BJ (cell line): Measurements from ENCODE around the gene MBD5. TPM values are rescaled to one million over a fixed set of nuclear protein-coding genes. Genes with fewer than 3 reads are reported as not detected.

Experiments
- CTCF ChIA-PET: fragments of 350-600 bp; formaldehyde crosslinking; extraction: SDS; loops from one replicate; lab custom pipeline; 2021; ENCODE audit warnings: antibody characterized with exemption, inconsistent platforms; lab: Yijun Ruan, JAX
- POLR2A ChIA-PET: fragments of 300-600 bp; sonication (Branson Sonifier 250); formaldehyde crosslinking; extraction: SDS; loops from one replicate; lab custom pipeline; 2021; ENCODE audit warnings: antibody characterized with exemption; lab: Charles Lee
- DNase-seq: peaks from one replicate; pipeline ENCODE4 v3.0.0-alpha.2; 2011; ENCODE audit warnings: low read depth
- H3K27me3 ChIP-seq: 2 replicates; pipeline ENCODE4 v1.6.0; 2011; ENCODE audit warnings: low read length; ENCODE audit not compliant: control insufficient read depth, insufficient read depth
- H3K36me3 ChIP-seq: 2 replicates; pipeline ENCODE4 v1.5.1; 2011; ENCODE audit warnings: low read length; ENCODE audit not compliant: control insufficient read depth, insufficient read depth
- H3K4me3 ChIP-seq: 2 replicates; pipeline ENCODE4 v1.5.1; 2011; ENCODE audit warnings: low read depth, mild to moderate bottlenecking, control low read depth, low read length
- CTCF ChIP-seq: IDR thresholded peaks from 2 replicates; pipeline ENCODE4 v1.5.1; 2011; ENCODE audit warnings: low read depth, mild to moderate bottlenecking, control low read depth, inconsistent platforms, low read length, moderate library complexity; ENCODE audit not compliant: insufficient read depth
- polyA plus RNA-seq: library from polyadenylated mRNA; depleted of rRNA; stranded (reverse); fragments of >200 nt; gene quantifications from 2 replicates; pipeline ENCODE4 v1.2.3, GENCODE V29; 2011

The MBD5 gene
- polyA plus RNA-seq, 1 experiment, result 20.4 TPM

- no peak for TF ChIP-seq CTCF
- ChIA-PET POLR2A (no interaction called here), CTCF (no interaction called here)
- no peaks in the 10 kb centered on the region for H3K27me3 ChIP-seq
- no peaks in the 10 kb centered on the region for H3K36me3 ChIP-seq
- no peak for DNase-seq
- H3K4me3 ChIP-seq, result no peak overlapping the region
These were observed 492.5 kb downstream of the MBD5 start for GRCh38 chr2:148513427-148513826.

DNA sequence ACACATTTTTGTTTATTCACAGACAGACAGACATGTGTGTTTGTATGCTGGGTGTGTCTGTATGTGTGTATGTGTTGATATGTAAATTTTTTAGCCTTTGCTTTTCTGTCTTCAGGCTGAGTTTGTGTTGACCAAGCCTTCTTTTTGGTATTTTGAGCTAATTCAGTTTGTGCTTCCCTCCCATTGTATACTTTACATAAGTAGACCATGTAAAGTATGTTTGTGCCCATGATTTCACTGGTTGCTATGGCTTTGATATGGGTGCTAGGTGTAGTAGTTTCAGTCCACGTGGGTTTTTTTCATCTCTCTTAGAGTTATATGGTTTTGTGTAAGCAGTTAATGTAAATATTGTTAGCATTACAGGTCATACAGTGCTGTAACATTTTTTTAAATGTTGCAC is 494.2 kb downstream of the MBD5 start:
- Histone ChIP-seq H3K36me3 (no peaks in the 10 kb centered on the region), H3K4me3 (no peak overlapping the region), H3K27me3 (no peaks in the 10 kb centered on the region)
- ChIA-PET POLR2A (no interaction called here), CTCF (no interaction called here)
- DNase-seq, result no peak
- TF ChIP-seq CTCF, result no peak

DNA sequence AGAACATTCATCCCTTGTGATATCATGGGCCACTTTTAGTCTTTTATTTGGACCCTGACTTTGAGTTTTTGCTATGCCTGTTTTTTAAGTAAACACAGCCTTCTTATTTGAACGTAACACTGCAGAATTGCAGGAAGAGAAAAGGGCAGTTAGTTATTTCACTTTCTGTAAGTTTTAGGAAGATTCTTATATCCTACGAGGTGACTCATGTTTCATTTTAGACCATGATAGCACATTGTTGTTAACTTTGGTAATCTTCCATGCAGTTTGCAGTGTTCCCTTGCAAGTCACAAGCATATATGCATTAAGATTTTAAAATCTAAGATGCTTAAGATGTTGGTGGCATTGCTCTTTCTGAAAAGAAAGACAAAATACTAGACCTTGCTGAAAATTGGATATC is 495.1 kb downstream of the MBD5 start:
- H3K36me3 ChIP-seq, result no peaks in the 10 kb centered on the region
- TF ChIP-seq CTCF, result no peak
- H3K4me3 ChIP-seq, result no peak overlapping the region
- CTCF ChIA-PET, result no interaction called here
- no peak for DNase-seq
- no peaks in the 10 kb centered on the region for H3K27me3 ChIP-seq
- POLR2A ChIA-PET, result no interaction called here

- TF ChIP-seq CTCF, result no peak
- CTCF ChIA-PET, result interaction anchor here (0.6 kb wide), 1 partner anchor 35 kb away, joined by 4 read pairs; no protein-coding TSS in a partner anchor
- POLR2A ChIA-PET, result no interaction called here
These were observed 496.4 kb downstream of the MBD5 start for GRCh38 chr2:148517296-148517695.

GRCh38 chr2:148517822-148518221 is 496.9 kb downstream of the MBD5 start:
- DNase-seq, result no peak
- CTCF ChIA-PET, result no interaction called here
- no peaks in the 10 kb centered on the region for H3K36me3 ChIP-seq
- no peak overlapping the region for H3K4me3 ChIP-seq
- no peak for TF ChIP-seq CTCF
- POLR2A ChIA-PET, result no interaction called here
- H3K27me3 ChIP-seq, result no peaks in the 10 kb centered on the region

More at GRCh38 chr2:148517296-148517695, 496.4 kb downstream of the MBD5 start:
- H3K27me3 ChIP-seq, result no peaks in the 10 kb centered on the region
- DNase-seq, result no peak
- no peaks in the 10 kb centered on the region for H3K36me3 ChIP-seq
- no peak overlapping the region for H3K4me3 ChIP-seq
